AG04450 (cell line): ENCODE results near the gene GTPBP2. TPM values are rescaled to one million over a fixed set of nuclear protein-coding genes. Genes with fewer than 3 reads are reported as not detected.

ENCODE experiments used
- CTCF ChIA-PET: fragments of 300-600, 350-600 bp; formaldehyde crosslinking; extraction: SDS; loops from one replicate; lab custom pipeline; 2022; ENCODE audit warnings: antibody characterized with exemption, inconsistent platforms; lab: Charles Lee
- POLR2A ChIA-PET: fragments of 350-600 bp; formaldehyde crosslinking; extraction: SDS; loops from one replicate; lab custom pipeline; 2021; ENCODE audit warnings: antibody characterized with exemption, inconsistent platforms; lab: Yijun Ruan, JAX
- DNase-seq: peaks from one replicate; pipeline ENCODE4 v3.0.0-alpha.2; 2011; ENCODE audit warnings: low read depth, low spot score
- H3K27ac ChIP-seq: one replicate; pipeline ENCODE4 v1.5.1; 2012; ENCODE audit warnings: low read depth, low read length, control low read depth
- H3K27me3 ChIP-seq: one replicate; pipeline ENCODE4 v1.6.0; 2012; ENCODE audit warnings: low read length; ENCODE audit not compliant: control insufficient read depth, insufficient read depth
- H3K4me3 ChIP-seq: 2 replicates; pipeline ENCODE4 v1.5.1; 2011; ENCODE audit warnings: mild to moderate bottlenecking, low read depth, low read length, control low read depth
- H3K9me3 ChIP-seq: 2 replicates; pipeline ENCODE4 v1.5.1; 2012; ENCODE audit warnings: low read length; ENCODE audit not compliant: control insufficient read depth, insufficient read depth
- CTCF ChIP-seq: IDR thresholded peaks from 2 replicates; pipeline ENCODE4 v1.5.1; 2011; ENCODE audit warnings: low read depth, low read length, control low read depth, inconsistent platforms
- polyA plus RNA-seq: library from polyadenylated mRNA; depleted of rRNA; stranded (reverse); fragments of >200 nt; gene quantifications from 2 replicates; pipeline ENCODE4 v1.2.3, GENCODE V29; 2011

Gene GTPBP2
- polyA plus RNA-seq, 1 experiment = 60.8 TPM

DNA sequence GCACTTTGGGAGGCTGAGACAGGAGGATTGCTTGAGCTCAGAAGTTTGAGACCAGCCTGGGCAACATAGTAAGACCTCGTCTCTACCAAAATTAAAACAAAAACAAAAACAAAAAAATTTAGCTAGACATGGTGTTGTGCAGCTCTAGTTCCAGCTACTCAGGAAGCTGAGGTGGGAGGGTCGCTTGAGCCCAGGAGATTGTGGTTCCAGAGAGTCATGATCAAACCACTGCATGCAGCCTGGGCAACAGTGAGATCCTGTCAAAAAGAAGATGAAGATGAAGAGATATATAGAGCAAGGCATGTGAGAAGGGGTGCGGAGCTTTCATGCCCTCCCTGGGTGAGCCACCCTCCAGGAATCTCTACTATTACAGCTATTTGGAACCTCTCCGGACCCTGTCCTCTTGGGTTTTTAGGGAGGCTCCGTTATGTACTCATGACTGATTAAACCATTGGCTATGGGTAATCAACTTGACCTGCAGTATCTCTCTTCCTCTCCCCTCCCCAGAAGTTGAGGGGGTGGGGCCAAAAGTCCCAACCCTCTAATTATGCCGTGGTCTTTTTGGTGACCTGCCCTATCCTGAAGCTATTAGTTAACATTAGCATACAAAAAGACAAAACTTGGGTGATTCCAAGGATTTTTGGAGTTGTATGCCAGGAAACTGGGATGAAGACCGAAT is 44.0 kb downstream of the GTPBP2 start:
- CTCF ChIA-PET = interaction anchor here (0.7 to 0.9 kb wide), 2 partner anchors 14 to 24 kb away, joined by 3 read pairs; no protein-coding TSS in a partner anchor
- TF ChIP-seq CTCF = no peak
- no peak for DNase-seq

DNA sequence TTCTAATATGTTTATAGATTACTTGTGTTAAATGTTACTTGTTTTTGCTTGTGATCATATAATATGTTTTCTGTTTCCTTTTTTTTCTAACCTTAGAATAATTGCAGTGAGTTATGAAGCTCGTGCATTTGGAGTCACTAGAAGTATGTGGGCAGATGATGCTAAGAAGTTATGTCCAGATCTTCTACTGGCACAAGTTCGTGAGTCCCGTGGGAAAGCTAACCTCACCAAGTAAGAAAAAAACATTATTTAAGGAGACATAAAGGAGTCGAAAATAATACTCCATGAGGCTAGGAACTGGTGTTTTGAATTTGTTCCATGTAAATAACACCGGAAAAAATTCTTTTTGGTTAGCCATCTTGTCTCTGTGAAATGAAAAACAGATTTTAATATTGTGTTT is 46.2 kb downstream of the GTPBP2 start:
- no peaks in the 10 kb centered on the region for H3K27me3 ChIP-seq
- H3K4me3 ChIP-seq = no peak overlapping the region
- H3K27ac ChIP-seq = no peak overlapping the region
- DNase-seq = no peak
- ChIA-PET CTCF (interaction anchor here (0.7 kb wide), 1 partner anchor 26 kb away, joined by 3 read pairs; no protein-coding TSS in a partner anchor), POLR2A (no interaction called here)
- TF ChIP-seq CTCF = no peak
- H3K9me3 ChIP-seq = no peaks in the 10 kb centered on the region

More for the DNA sequence above, 44.0 kb downstream of the GTPBP2 start:
- POLR2A ChIA-PET = interaction anchor here (1.1 kb wide), 1 partner anchor 9 kb away, joined by 7 read pairs; the partner anchor contains the start of genes POLH and XPO5
- H3K4me3 ChIP-seq = no peak overlapping the region
- H3K27me3 ChIP-seq = no peaks in the 10 kb centered on the region
- no peaks in the 10 kb centered on the region for H3K9me3 ChIP-seq
- no peak overlapping the region for H3K27ac ChIP-seq

GRCh38 chr6:43579171-43579570 is 49.9 kb downstream of the GTPBP2 start:
- Histone ChIP-seq H3K9me3 (no peaks in the 10 kb centered on the region; the same call in 1 of the 2 replicates), H3K4me3 (no peak overlapping the region), H3K27ac (no peak overlapping the region), H3K27me3 (no peaks in the 10 kb centered on the region)
- ChIA-PET CTCF (no interaction called here), POLR2A (no interaction called here)
- TF ChIP-seq CTCF = no peak
- DNase-seq = no peak

DNA sequence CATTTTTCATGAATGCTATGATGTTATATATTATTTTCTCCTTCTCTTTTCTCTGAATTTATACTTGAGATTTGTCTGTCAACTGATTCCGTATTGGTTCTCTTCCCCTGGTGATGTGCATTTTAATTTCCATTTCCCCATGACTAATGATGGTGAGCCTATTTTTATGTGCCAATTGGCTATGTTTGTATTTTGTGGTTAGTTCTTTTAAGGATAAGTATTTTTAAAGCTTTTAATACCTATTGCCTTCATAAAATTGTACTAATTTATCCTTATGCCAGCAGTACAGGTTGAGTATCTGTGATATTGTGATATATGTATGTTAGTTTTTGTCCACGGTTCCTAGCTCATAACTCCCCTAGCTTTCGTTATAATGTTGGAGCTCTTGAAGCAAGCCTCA is 50.3 kb downstream of the GTPBP2 start:
- CTCF ChIA-PET = no interaction called here
- Histone ChIP-seq H3K27me3 (no peaks in the 10 kb centered on the region), H3K4me3 (no peak overlapping the region), H3K27ac (no peak overlapping the region), H3K9me3 (no peaks in the 10 kb centered on the region; the same call in 1 of the 2 replicates)
- TF ChIP-seq CTCF = no peak
- no peak for DNase-seq
- POLR2A ChIA-PET = no interaction called here
